22Rv1 (cell line): ENCODE results near the gene THAP10.
"Not testable (repeated sequence)": the region's sequence is repeated elsewhere in the genome, so short reads cannot be mapped to it uniquely, and the experiment has no call there.

Source experiments
- H3K27ac ChIP-seq: fragments of 450-650 bp; 2 replicates; pipeline ENCODE4 v1.5.1; 2017
- CTCF ChIP-seq: fragments of 450-650 bp; IDR thresholded peaks from 2 replicates; pipeline ENCODE4 v1.5.1; 2017; ENCODE audit warnings: mild to moderate bottlenecking
- ZFX ChIP-seq: fragments of 450-650 bp; IDR thresholded peaks from 2 replicates; pipeline ENCODE4 v1.6.1; 2017; ENCODE audit warnings: antibody characterized with exemption, borderline replicate concordance

The THAP10 gene

GRCh38 chr15:70892002-70892911 is at the start of gene THAP10, which contains the start of gene LRRC49:
Gene THAP10, minus strand, starts transcription at chr15:70892433. Its CDS starts 161 bp downstream, at chr15:70892272.
Gene LRRC49, plus strand, starts transcription at chr15:70892826. Its CDS starts 69 bp downstream, at chr15:70892895.
- H3K27ac ChIP-seq, result peak within 1 kb of the TSS; percentile 84
- no peak for TF ChIP-seq CTCF
- no peak for TF ChIP-seq ZFX

DNA sequence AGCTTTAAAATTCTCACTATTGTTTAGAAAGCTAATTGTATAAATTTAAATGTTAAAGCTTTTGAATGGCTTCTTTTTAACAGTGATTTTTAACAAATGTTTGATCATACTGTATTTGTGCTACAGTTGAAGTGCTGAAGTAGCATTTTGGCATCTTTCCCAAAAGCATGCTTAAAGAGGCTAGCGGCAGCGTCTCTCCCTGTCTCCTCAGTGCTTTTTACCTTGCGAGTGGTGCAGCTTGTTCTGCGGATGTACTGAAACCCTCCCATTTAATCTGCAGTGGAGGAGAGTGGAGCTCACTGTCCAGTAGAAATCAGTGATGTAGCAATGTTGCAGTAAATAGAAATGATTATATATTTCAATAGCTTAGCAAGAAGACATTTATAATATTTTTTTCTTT is 44.1 kb upstream of the THAP10 start:
- no peak for TF ChIP-seq CTCF
- TF ChIP-seq ZFX, result no peak
- H3K27ac ChIP-seq, result no peak overlapping the region

- no peak overlapping the region for H3K27ac ChIP-seq
- TF ChIP-seq CTCF (no peak), ZFX (no peak)
These were observed 43.4 kb upstream of the THAP10 start for GRCh38 chr15:70935631-70936030.

- no peak overlapping the region for H3K27ac ChIP-seq
- TF ChIP-seq CTCF (no peak), ZFX (no peak)
These were observed 41.2 kb upstream of the THAP10 start for GRCh38 chr15:70933411-70933810.

DNA sequence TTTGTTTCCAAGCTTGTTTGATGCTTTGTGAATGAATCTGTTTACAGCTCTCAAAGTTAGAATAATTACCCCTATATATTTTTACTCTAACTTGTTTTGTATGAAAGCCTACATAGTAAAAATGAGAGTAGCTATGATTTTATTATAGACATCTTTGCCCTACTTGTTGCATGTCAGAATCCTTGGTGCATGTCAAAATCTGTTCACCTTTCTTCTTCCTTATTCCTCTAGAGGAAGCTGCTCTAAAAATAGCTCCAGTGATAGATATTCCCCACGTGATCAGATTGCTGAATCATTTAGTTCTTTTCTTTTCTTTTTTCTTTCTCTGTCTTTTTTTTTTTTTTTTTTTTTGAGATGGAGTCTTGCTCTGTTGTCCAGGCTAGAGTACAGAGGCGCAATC is 40.2 kb upstream of the THAP10 start:
- TF ChIP-seq ZFX, result no peak
- no peak overlapping the region for H3K27ac ChIP-seq

GRCh38 chr15:70931821-70932220 is 39.6 kb upstream of the THAP10 start:
- TF ChIP-seq ZFX (no peak), CTCF (no peak)
- no peak overlapping the region for H3K27ac ChIP-seq

GRCh38 chr15:70926914-70927313 is 34.7 kb upstream of the THAP10 start:
- H3K27ac ChIP-seq, result not testable (repeated sequence)

DNA sequence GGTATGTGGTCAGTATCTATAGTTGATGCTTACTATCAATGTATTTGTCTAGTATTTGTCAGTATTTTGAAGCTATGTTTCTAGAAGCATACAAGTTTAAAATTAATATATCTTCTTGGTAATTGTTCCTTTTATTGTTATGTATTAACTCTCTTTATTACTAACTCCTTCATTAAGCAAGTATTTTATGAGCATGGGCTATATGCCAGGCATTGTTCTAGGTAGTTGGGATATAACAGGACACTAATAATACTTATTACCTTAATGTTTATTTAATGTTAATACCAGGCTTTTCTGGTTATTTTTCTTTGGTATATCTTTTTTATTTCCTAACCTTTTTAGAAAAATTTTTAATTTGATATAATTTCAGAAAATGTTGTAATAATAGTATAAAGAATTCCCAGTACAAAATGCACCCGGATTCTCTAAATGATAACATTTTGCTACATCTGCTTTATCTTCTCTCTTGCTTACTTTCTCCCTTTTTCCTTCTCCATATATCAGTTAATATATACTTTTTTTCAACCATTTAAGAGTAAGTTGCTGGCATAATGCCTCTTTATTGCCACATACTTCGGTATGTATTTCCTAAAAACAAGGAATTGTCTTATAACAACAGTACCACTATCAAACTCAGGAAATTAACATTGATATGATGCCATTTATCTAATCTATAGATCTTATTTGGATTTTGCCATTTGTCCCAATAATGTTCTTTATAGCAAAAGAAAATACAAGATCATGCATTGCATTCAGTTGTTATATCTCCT is 31.3 kb upstream of the THAP10 start:
- TF ChIP-seq CTCF, result no peak
- no peak for TF ChIP-seq ZFX
- no peak overlapping the region for H3K27ac ChIP-seq
